GM12891 (cell line): ENCODE measurements around the gene ZNF107.
"Not testable (repeated sequence)": the region's sequence is repeated elsewhere in the genome, so short reads cannot be mapped to it uniquely, and the experiment has no call there.

Experiments used
- PAX5 ChIP-seq: IDR thresholded peaks from 2 replicates; pipeline ENCODE4 v1.6.1; 2011; ENCODE audit warnings: low read length, moderate library complexity, mild to moderate bottlenecking; ENCODE audit not compliant: insufficient read depth, severe bottlenecking
- POLR2A ChIP-seq: IDR thresholded peaks from 2 replicates; pipeline ENCODE4 v1.6.1; 2011; ENCODE audit warnings: low read depth, low read length, control low read depth
- POLR2AphosphoS5 ChIP-seq: IDR thresholded peaks from 2 replicates; pipeline ENCODE4 v1.6.1; 2011; ENCODE audit warnings: low read depth, low read length, control low read depth
- SPI1 ChIP-seq: IDR thresholded peaks from 2 replicates; pipeline ENCODE4 v1.6.1; 2011; ENCODE audit warnings: low read depth, low read length, control low read depth
- TAF1 ChIP-seq: IDR thresholded peaks from 2 replicates; pipeline ENCODE4 v1.6.1; 2011; ENCODE audit warnings: low read depth, low read length, control low read depth

GRCh38 chr7:64697863-64698262 is 31.9 kb downstream of the ZNF107 start:
- not testable (repeated sequence) for TF ChIP-seq POLR2AphosphoS5, POLR2A, TAF1, PAX5, SPI1
